Right lobe of liver (tissue), 4 donors: Measurements from ENCODE around the gene ADAM11.

Experiments
- CTCF ChIP-seq, 4 donors: fragments of 200-600 bp in 3 of 4; fragments of 450-650 bp in 1 of 4; IDR thresholded peaks; one replicate each; pipeline versions ENCODE4 v1.5.1 to v1.8.0; 2016 to 2022; ENCODE audit warnings: antibody characterized with exemption in 4 of 4, mild to moderate bottlenecking in 2 of 4
- POLR2A ChIP-seq: fragments of 450-650 bp; IDR thresholded peaks from one replicate; pipeline ENCODE4 v1.6.1; 2017; ENCODE audit warnings: antibody characterized with exemption, mild to moderate bottlenecking
- donor health status: DM: no; HTN: no; CAD: no.
- donor health status: DM: no; HTN: no; CAD: no.
- donor health status: DM: no; HTN: yes; CAD: no.

GRCh38 chr17:44719444-44719843 lies 39.3 kb upstream of the ADAM11 start:
- TF ChIP-seq CTCF (IDR thresholded peaks at IDR 0.05) (no peak), POLR2A (no peak)
